ENCODE measurements around the gene IL3.

Gene IL3

GRCh38 chr5:132081458-132081857 is 21.0 kb downstream of the IL3 start:
- Histone ChIP-seq H3K27me3 (ENCODE audit: insufficient read depth, poor library complexity, severe bottlenecking) (no peaks in the 10 kb centered on the region), H3K27ac (replicated peaks) (no peak overlapping the region), H3K4me3 (replicated peaks; ENCODE audit: insufficient read depth, low read length) (no peak overlapping the region)
- TF ChIP-seq, protein P1, sequence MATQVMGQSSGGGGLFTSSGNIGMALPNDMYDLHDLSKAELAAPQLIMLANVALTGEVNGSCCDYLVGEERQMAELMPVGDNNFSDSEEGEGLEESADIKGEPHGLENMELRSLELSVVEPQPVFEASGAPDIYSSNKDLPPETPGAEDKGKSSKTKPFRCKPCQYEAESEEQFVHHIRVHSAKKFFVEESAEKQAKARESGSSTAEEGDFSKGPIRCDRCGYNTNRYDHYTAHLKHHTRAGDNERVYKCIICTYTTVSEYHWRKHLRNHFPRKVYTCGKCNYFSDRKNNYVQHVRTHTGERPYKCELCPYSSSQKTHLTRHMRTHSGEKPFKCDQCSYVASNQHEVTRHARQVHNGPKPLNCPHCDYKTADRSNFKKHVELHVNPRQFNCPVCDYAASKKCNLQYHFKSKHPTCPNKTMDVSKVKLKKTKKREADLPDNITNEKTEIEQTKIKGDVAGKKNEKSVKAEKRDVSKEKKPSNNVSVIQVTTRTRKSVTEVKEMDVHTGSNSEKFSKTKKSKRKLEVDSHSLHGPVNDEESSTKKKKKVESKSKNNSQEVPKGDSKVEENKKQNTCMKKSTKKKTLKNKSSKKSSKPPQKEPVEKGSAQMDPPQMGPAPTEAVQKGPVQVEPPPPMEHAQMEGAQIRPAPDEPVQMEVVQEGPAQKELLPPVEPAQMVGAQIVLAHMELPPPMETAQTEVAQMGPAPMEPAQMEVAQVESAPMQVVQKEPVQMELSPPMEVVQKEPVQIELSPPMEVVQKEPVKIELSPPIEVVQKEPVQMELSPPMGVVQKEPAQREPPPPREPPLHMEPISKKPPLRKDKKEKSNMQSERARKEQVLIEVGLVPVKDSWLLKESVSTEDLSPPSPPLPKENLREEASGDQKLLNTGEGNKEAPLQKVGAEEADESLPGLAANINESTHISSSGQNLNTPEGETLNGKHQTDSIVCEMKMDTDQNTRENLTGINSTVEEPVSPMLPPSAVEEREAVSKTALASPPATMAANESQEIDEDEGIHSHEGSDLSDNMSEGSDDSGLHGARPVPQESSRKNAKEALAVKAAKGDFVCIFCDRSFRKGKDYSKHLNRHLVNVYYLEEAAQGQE (IDR thresholded peaks at IDR 0.05; ENCODE audit: insufficient replicate concordance, low read depth), result no peak
- TF ChIP-seq, protein P2, sequence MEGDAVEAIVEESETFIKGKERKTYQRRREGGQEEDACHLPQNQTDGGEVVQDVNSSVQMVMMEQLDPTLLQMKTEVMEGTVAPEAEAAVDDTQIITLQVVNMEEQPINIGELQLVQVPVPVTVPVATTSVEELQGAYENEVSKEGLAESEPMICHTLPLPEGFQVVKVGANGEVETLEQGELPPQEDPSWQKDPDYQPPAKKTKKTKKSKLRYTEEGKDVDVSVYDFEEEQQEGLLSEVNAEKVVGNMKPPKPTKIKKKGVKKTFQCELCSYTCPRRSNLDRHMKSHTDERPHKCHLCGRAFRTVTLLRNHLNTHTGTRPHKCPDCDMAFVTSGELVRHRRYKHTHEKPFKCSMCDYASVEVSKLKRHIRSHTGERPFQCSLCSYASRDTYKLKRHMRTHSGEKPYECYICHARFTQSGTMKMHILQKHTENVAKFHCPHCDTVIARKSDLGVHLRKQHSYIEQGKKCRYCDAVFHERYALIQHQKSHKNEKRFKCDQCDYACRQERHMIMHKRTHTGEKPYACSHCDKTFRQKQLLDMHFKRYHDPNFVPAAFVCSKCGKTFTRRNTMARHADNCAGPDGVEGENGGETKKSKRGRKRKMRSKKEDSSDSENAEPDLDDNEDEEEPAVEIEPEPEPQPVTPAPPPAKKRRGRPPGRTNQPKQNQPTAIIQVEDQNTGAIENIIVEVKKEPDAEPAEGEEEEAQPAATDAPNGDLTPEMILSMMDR (IDR thresholded peaks at IDR 0.05; ENCODE audit: insufficient read depth, low read length), result no peak
- no peak for TF ChIP-seq GABPA (IDR thresholded peaks at IDR 0.05; ENCODE audit: low read depth)
- TF ChIP-seq POLR2AphosphoS5 (IDR thresholded peaks at IDR 0.05; ENCODE audit: low read depth), result no peak
- TF ChIP-seq SPI1 (IDR thresholded peaks at IDR 0.05; ENCODE audit: borderline replicate concordance, low read depth), result no peak
- DNase-seq (ENCODE audit: low read depth in 1 of 2, low spot score in 1 of 2), result no peak

- H3K27me3 ChIP-seq (ENCODE audit: insufficient read depth, poor library complexity, severe bottlenecking), result no peaks in the 10 kb centered on the region
- no peak for DNase-seq (ENCODE audit: low read depth in 1 of 2, low spot score in 1 of 2)
- no peak overlapping the region for H3K27ac ChIP-seq (replicated peaks)
- H3K4me3 ChIP-seq (replicated peaks; ENCODE audit: insufficient read depth, low read length), result no peak overlapping the region
- TF ChIP-seq, protein P1 (IDR thresholded peaks at IDR 0.05; ENCODE audit: insufficient replicate concordance, low read depth), result no peak
- TF ChIP-seq, protein P2 (IDR thresholded peaks at IDR 0.05; ENCODE audit: insufficient read depth, low read length), result no peak
- no peak for TF ChIP-seq GABPA (IDR thresholded peaks at IDR 0.05; ENCODE audit: low read depth)
- TF ChIP-seq POLR2AphosphoS5 (IDR thresholded peaks at IDR 0.05; ENCODE audit: low read depth), result no peak
- no peak for TF ChIP-seq SPI1 (IDR thresholded peaks at IDR 0.05; ENCODE audit: borderline replicate concordance, low read depth)
Measured at GRCh38 chr5:132082329-132083023, 22.0 kb downstream of the IL3 start.

GRCh38 chr5:132083071-132083678 is 22.7 kb downstream of the IL3 start:
- no peak overlapping the region for H3K27ac ChIP-seq (replicated peaks)
- TF ChIP-seq SPI1 (IDR thresholded peaks at IDR 0.05; ENCODE audit: borderline replicate concordance, low read depth), result no peak
- TF ChIP-seq, protein P1 (IDR thresholded peaks at IDR 0.05; ENCODE audit: insufficient replicate concordance, low read depth), result no peak
- no peak for TF ChIP-seq POLR2AphosphoS5 (IDR thresholded peaks at IDR 0.05; ENCODE audit: low read depth)
- TF ChIP-seq, protein P2 (IDR thresholded peaks at IDR 0.05; ENCODE audit: insufficient read depth, low read length), result no peak
- TF ChIP-seq GABPA (IDR thresholded peaks at IDR 0.05; ENCODE audit: low read depth), result no peak

More at GRCh38 chr5:132083071-132083678, 22.7 kb downstream of the IL3 start:
- Histone ChIP-seq H3K4me3 (replicated peaks; ENCODE audit: insufficient read depth, low read length) (no peak overlapping the region), H3K27me3 (ENCODE audit: insufficient read depth, poor library complexity, severe bottlenecking) (no peaks in the 10 kb centered on the region)
- no peak for DNase-seq (ENCODE audit: low read depth in 1 of 2, low spot score in 1 of 2)
